CD4-positive, alpha-beta memory T cell (primary cell): ENCODE measurements around the gene ACAP2. TPM values are rescaled to one million over a fixed set of nuclear protein-coding genes. Genes with fewer than 3 reads are reported as not detected.

Experiments
- CTCF ChIA-PET: fragments of 350-600 bp; sonication (Branson Sonifier 250); formaldehyde crosslinking; loops from one replicate; lab custom pipeline; 2021; ENCODE audit warnings: inconsistent platforms; ENCODE audit not compliant: partially characterized antibody; lab: Charles Lee
- POLR2A ChIA-PET: fragments of 350-600 bp; sonication (Branson Sonifier 250); formaldehyde crosslinking; loops from one replicate; lab custom pipeline; 2021; ENCODE audit not compliant: partially characterized antibody; lab: Charles Lee
- DNase-seq, 5 donors: peaks; one replicate each; pipeline versions ENCODE4 v3.0.0 to v3.0.0-alpha.2; 2020 to 2022; ENCODE audit warnings: mixed read lengths in 1 of 5
- H3K27ac ChIP-seq: one replicate; pipeline ENCODE4 v1.7.0; 2013; ENCODE audit warnings: low read depth, low read length
- H3K27me3 ChIP-seq: 2 replicates; pipeline ENCODE4 v1.7.0; 2013; ENCODE audit warnings: mild to moderate bottlenecking, low read length, moderate library complexity; ENCODE audit not compliant: insufficient read depth
- H3K36me3 ChIP-seq: 2 replicates; pipeline ENCODE4 v1.7.0; 2013; ENCODE audit warnings: mild to moderate bottlenecking, low read length, moderate library complexity; ENCODE audit not compliant: insufficient read depth
- H3K4me1 ChIP-seq: 2 replicates; pipeline ENCODE4 v1.7.0; 2013; ENCODE audit warnings: mild to moderate bottlenecking, low read length, moderate library complexity; ENCODE audit not compliant: insufficient read depth
- H3K4me3 ChIP-seq, 2 donors: one replicate each; pipeline ENCODE4 v1.7.0; 2013; ENCODE audit warnings: low read length in 2 of 2, mild to moderate bottlenecking in 1 of 2
- H3K9me3 ChIP-seq, 2 donors: one replicate each; pipeline ENCODE4 v1.7.0; 2013; ENCODE audit warnings: low read length in 2 of 2, control low read depth in 1 of 2; ENCODE audit not compliant: control insufficient read depth in 1 of 2
- H3K27ac Mint-ChIP-seq, 7 donors: one replicate each; pipeline ENCODE4 v1.8.0; 2020 to 2021; ENCODE audit warnings: mixed read lengths in 7 of 7, mild to moderate bottlenecking in 6 of 7, inconsistent platforms in 3 of 7, moderate library complexity in 3 of 7
- H3K27me3 Mint-ChIP-seq, 2 donors: one replicate each; pipeline ENCODE4 v1.8.0; 2020 to 2021; ENCODE audit warnings: mixed read lengths in 2 of 2
- H3K36me3 Mint-ChIP-seq, 2 donors: one replicate each; pipeline ENCODE4 v1.8.0; 2020 to 2021; ENCODE audit warnings: mixed read lengths in 2 of 2, inconsistent platforms in 1 of 2, mild to moderate bottlenecking in 1 of 2
- H3K4me1 Mint-ChIP-seq, 4 donors: one replicate each; pipeline ENCODE4 v1.8.0; 2020 to 2021; ENCODE audit warnings: mixed read lengths in 4 of 4, mild to moderate bottlenecking in 1 of 4
- H3K4me3 Mint-ChIP-seq, 8 donors: one replicate each; pipeline ENCODE4 v1.8.0; 2020 to 2021; ENCODE audit warnings: mixed read lengths in 8 of 8, mild to moderate bottlenecking in 7 of 8, moderate library complexity in 6 of 8, inconsistent platforms in 3 of 8
- H3K9me3 Mint-ChIP-seq, 8 donors: one replicate each; pipeline ENCODE4 v1.8.0; 2020 to 2021; ENCODE audit warnings: mixed read lengths in 8 of 8, mild to moderate bottlenecking in 5 of 8, inconsistent platforms in 3 of 8, moderate library complexity in 1 of 8
- intact Hi-C: fragments of 100-400 bp; cut with micrococcal nuclease; formaldehyde crosslinking; loops from one replicate; pipeline ENCODE4 v1.15.1; 2023
- polyA plus RNA-seq, 2 donors: library from polyadenylated mRNA; unstranded; fragments of 300-500 nt; fragmentation: Illumina TruSeq; gene quantifications; one replicate each; pipeline ENCODE4 v1.2.3, GENCODE V29; 2021
- total RNA-seq, 2 experiments: library from RNA; stranded (reverse); gene quantifications; one replicate each; pipeline ENCODE4 v1.2.3, GENCODE V29; 2021

Gene ACAP2
- total and polyA plus RNA-seq, 4 experiments from 2014 or later, result 40.9 to 73.5 (median 63.1) TPM

- Histone ChIP-seq H3K27ac (no peak overlapping the region), H3K4me3 (no peak overlapping the region), H3K27me3 (no peaks in the 10 kb centered on the region), H3K9me3 (no peaks in the 10 kb centered on the region), H3K4me1 (peaks cover 23% of the 10 kb centered on the region), H3K36me3 (no peaks in the 10 kb centered on the region)
- H3K4me1 Mint-ChIP-seq, result peaks cover 6 to 20% (median 11%) of the 10 kb centered on the region in 4 donors
- ChIA-PET CTCF (interaction anchor here (1.0 to 2.0 kb wide), 3 partner anchors 29 to 592 kb away, joined by 3 to 9 read pairs (median 4); partner anchors contain the start of gene LSG1), POLR2A (interaction anchor here (4.1 kb wide), 1 partner anchor 7 kb away, joined by 31 read pairs; the partner anchor contains the start of gene XXYLT1)
- H3K9me3 Mint-ChIP-seq, result no peaks in the 10 kb centered on the region
- peak overlapping the region in 1 of 7 donors; percentile 59 for H3K27ac Mint-ChIP-seq
- H3K27me3 Mint-ChIP-seq, result no peaks in the 10 kb centered on the region
- intact Hi-C loops, result no loop called here
- no peak for DNase-seq
- H3K36me3 Mint-ChIP-seq, result peaks cover 0 to 6% of the 10 kb centered on the region in 2 donors
- peak overlapping the region in 1 of 8 donors; percentile 57 for H3K4me3 Mint-ChIP-seq
These were observed 178.8 kb downstream of the ACAP2 start for GRCh38 chr3:195263925-195264600.

GRCh38 chr3:195263193-195263924, 179.5 kb downstream of the ACAP2 start:
- intact Hi-C loops, result no loop called here
- Mint-ChIP-seq H3K27ac (no peak overlapping the region), H3K4me3 (no peak overlapping the region), H3K9me3 (no peaks in the 10 kb centered on the region), H3K27me3 (no peaks in the 10 kb centered on the region), H3K4me1 (peaks cover 7 to 21% (median 13%) of the 10 kb centered on the region in 4 donors), H3K36me3 (peaks cover 0 to 6% of the 10 kb centered on the region in 2 donors)
- Histone ChIP-seq H3K36me3 (no peaks in the 10 kb centered on the region), H3K4me1 (peaks cover 26% of the 10 kb centered on the region), H3K27ac (no peak overlapping the region), H3K27me3 (no peaks in the 10 kb centered on the region), H3K9me3 (no peaks in the 10 kb centered on the region), H3K4me3 (no peak overlapping the region)
- no peak for DNase-seq
- ChIA-PET CTCF (interaction anchor here (0.9 to 3.3 kb wide), 5 partner anchors 23 to 587 kb away, joined by 3 to 35 read pairs (median 3); no protein-coding TSS in a partner anchor), POLR2A (interaction anchor here (4.1 kb wide), 1 partner anchor 7 kb away, joined by 31 read pairs; the partner anchor contains the start of gene XXYLT1)

- no peaks in the 10 kb centered on the region for H3K9me3 Mint-ChIP-seq
- intact Hi-C loops, result no loop called here
- peak overlapping the region in 1 of 7 donors; percentile 19 for H3K27ac Mint-ChIP-seq
- H3K4me3 Mint-ChIP-seq, result peak overlapping the region in 1 of 8 donors; percentile 52
- Histone ChIP-seq H3K4me1 (peaks cover 27% of the 10 kb centered on the region), H3K4me3 (no peak overlapping the region), H3K36me3 (no peaks in the 10 kb centered on the region), H3K27me3 (no peaks in the 10 kb centered on the region), H3K9me3 (no peaks in the 10 kb centered on the region), H3K27ac (no peak overlapping the region)
- peaks cover 0 to 6% of the 10 kb centered on the region in 2 donors for H3K36me3 Mint-ChIP-seq
- ChIA-PET POLR2A (interaction anchor here (2.1 to 4.1 kb wide), 3 partner anchors 9 to 590 kb away, joined by 17 to 31 read pairs (median 18); partner anchors contain the start of genes FAM43A, LSG1 and XXYLT1), CTCF (interaction anchor here (0.6 to 3.3 kb wide), 7 partner anchors 9 to 591 kb away, joined by 3 to 43 read pairs (median 18); partner anchors contain the start of genes LSG1 and XXYLT1)
- DNase-seq, result no peak
- peaks cover 8 to 24% (median 14%) of the 10 kb centered on the region in 4 donors for H3K4me1 Mint-ChIP-seq
- no peaks in the 10 kb centered on the region for H3K27me3 Mint-ChIP-seq
These were observed 180.9 kb downstream of the ACAP2 start for GRCh38 chr3:195261925-195262324.

GRCh38 chr3:195260280-195260905, 182.4 kb downstream of the ACAP2 start:
- DNase-seq, result peak in 2 of 5 donors; percentile 21 to 59
- peak overlapping the region; percentile 71 to 85 (median 80) for H3K27ac Mint-ChIP-seq
- Histone ChIP-seq H3K4me3 (peak overlapping the region; percentile 59 to 90), H3K27me3 (no peaks in the 10 kb centered on the region), H3K36me3 (no peaks in the 10 kb centered on the region), H3K9me3 (no peaks in the 10 kb centered on the region), H3K4me1 (peaks cover 27% of the 10 kb centered on the region), H3K27ac (peak overlapping the region; percentile 59)
- intact Hi-C loops, result loop anchor here (1.0 kb wide), 6 partner anchors 11 to 788 kb away; partner anchors contain the start of genes LSG1 and XXYLT1
- H3K9me3 Mint-ChIP-seq, result no peaks in the 10 kb centered on the region
- ChIA-PET CTCF (interaction anchor here (0.7 to 3.3 kb wide), 14 partner anchors 10 to 634 kb away, joined by 3 to 43 read pairs (median 4); partner anchors contain the start of genes LSG1 and XXYLT1), POLR2A (interaction anchor here (0.6 to 4.1 kb wide), 8 partner anchors 10 to 589 kb away, joined by 3 to 31 read pairs (median 5); partner anchors contain the start of genes ACAP2, FAM43A, LSG1 and XXYLT1)
- H3K4me3 Mint-ChIP-seq, result peak overlapping the region; percentile 70 to 89 (median 84)
- no peaks in the 10 kb centered on the region for H3K27me3 Mint-ChIP-seq
- peaks cover 8 to 24% (median 14%) of the 10 kb centered on the region in 4 donors for H3K4me1 Mint-ChIP-seq
- H3K36me3 Mint-ChIP-seq, result peaks cover 0 to 1% of the 10 kb centered on the region in 2 donors

- peaks cover 8 to 24% (median 14%) of the 10 kb centered on the region in 4 donors for H3K4me1 Mint-ChIP-seq
- peak overlapping the region; percentile 75 to 93 (median 84) for H3K27ac Mint-ChIP-seq
- H3K36me3 Mint-ChIP-seq, result no peaks in the 10 kb centered on the region
- H3K4me1 ChIP-seq, result peaks cover 27% of the 10 kb centered on the region
- DNase-seq, result peak; percentile 87 to 94 (median 89)
- POLR2A ChIA-PET, result interaction anchor here (1.0 to 4.1 kb wide), 10 partner anchors 10 to 588 kb away, joined by 4 to 31 read pairs (median 7); partner anchors contain the start of genes FAM43A, LSG1, PPP1R2 and XXYLT1
- H3K4me3 Mint-ChIP-seq, result peak overlapping the region; percentile 62 to 79 (median 72)
- no peaks in the 10 kb centered on the region for H3K9me3 Mint-ChIP-seq
- no peaks in the 10 kb centered on the region for H3K9me3 ChIP-seq
- peak overlapping the region; percentile 76 for H3K27ac ChIP-seq
- no peaks in the 10 kb centered on the region for H3K36me3 ChIP-seq
- no peaks in the 10 kb centered on the region for H3K27me3 Mint-ChIP-seq
- intact Hi-C loops, result loop anchor here (1.0 to 5.0 kb wide), 8 partner anchors 12 to 927 kb away; partner anchors contain the start of genes LSG1 and XXYLT1
- CTCF ChIA-PET, result interaction anchor here (0.7 to 4.9 kb wide), 9 partner anchors 17 to 589 kb away, joined by 3 to 48 read pairs (median 9); partner anchors contain the start of gene LSG1
- peak overlapping the region in 1 of 2 donors; percentile 90 for H3K4me3 ChIP-seq
- H3K27me3 ChIP-seq, result no peaks in the 10 kb centered on the region
These were observed 183.1 kb downstream of the ACAP2 start for GRCh38 chr3:195259475-195260279.

- Histone ChIP-seq H3K4me3 (peak overlapping the region in 1 of 2 donors; percentile 58), H3K9me3 (no peaks in the 10 kb centered on the region), H3K36me3 (no peaks in the 10 kb centered on the region), H3K27me3 (no peaks in the 10 kb centered on the region), H3K4me1 (peaks cover 27% of the 10 kb centered on the region), H3K27ac (peak overlapping the region; percentile 76)
- intact Hi-C loops, result loop anchor here (1.0 to 5.0 kb wide), 2 partner anchors 257 to 927 kb away; no protein-coding TSS in a partner anchor
- ChIA-PET POLR2A (interaction anchor here (1.0 to 2.0 kb wide), 7 partner anchors 11 to 588 kb away, joined by 4 to 21 read pairs (median 6); partner anchors contain the start of genes FAM43A, LSG1 and PPP1R2), CTCF (interaction anchor here (1.5 to 4.9 kb wide), 5 partner anchors 11 to 587 kb away, joined by 5 to 48 read pairs (median 18); partner anchors contain the start of genes LSG1 and XXYLT1)
- Mint-ChIP-seq H3K4me1 (peaks cover 9 to 24% (median 17%) of the 10 kb centered on the region in 4 donors), H3K27me3 (no peaks in the 10 kb centered on the region), H3K4me3 (peak overlapping the region in 7 of 8 donors; percentile 9 to 79 (median 63)), H3K36me3 (no peaks in the 10 kb centered on the region), H3K27ac (peak overlapping the region; percentile 82 to 93 (median 89)), H3K9me3 (no peaks in the 10 kb centered on the region)
- no peak for DNase-seq
These were observed 183.7 kb downstream of the ACAP2 start for GRCh38 chr3:195259154-195259474.
